ENCODE measurements around the gene ME3. TPM values are rescaled to one million over a fixed set of nuclear protein-coding genes. Genes with fewer than 3 reads are reported as not detected.

The ME3 gene
- total RNA-seq, 3 donors from 2014 or later (not counting 1 experiment from before 2014, with no cell fraction given): 5.2 to 7.5 (median 6.9) TPM

- H3K27me3 Mint-ChIP-seq (ENCODE audit: low read depth in 2 of 2): peaks cover 0 to 6% of the 10 kb centered on the region in 2 donors
- H3K36me3 ChIP-seq (ENCODE audit: control insufficient read depth, insufficient read depth, low read length): no peaks in the 10 kb centered on the region
- intact Hi-C loops (cut with micrococcal nuclease): no loop called here
- no CpG with 5 or more reads among the region's 4 CpGs for WGBS (ENCODE audit: insufficient coverage)
- peaks cover 9% of the 10 kb centered on the region for H3K4me1 ChIP-seq (ENCODE audit: control insufficient read depth, insufficient read depth, low read length)
- DNase-seq (no peak), ATAC-seq (no peak)
- no peak overlapping the region for H3K27ac Mint-ChIP-seq
- no peak for TF ChIP-seq CTCF (IDR thresholded peaks at IDR 0.05)
- H3K9me3 Mint-ChIP-seq: no peaks in the 10 kb centered on the region
- H3K4me3 Mint-ChIP-seq: no peak overlapping the region
- H3K27me3 ChIP-seq (ENCODE audit: control insufficient read depth, insufficient read depth, low read length): no peaks in the 10 kb centered on the region
- no peak overlapping the region for H3K27ac ChIP-seq (ENCODE audit: low read length)
- no peaks in the 10 kb centered on the region for H3K36me3 Mint-ChIP-seq
- no peak overlapping the region for H3K4me3 ChIP-seq (ENCODE audit: low read length)
- peaks cover 14% of the 10 kb centered on the region in 2 donors for H3K4me1 Mint-ChIP-seq
- H3K9me3 ChIP-seq (ENCODE audit: control insufficient read depth, insufficient read depth, low read length): no peaks in the 10 kb centered on the region
These were observed 78.6 kb downstream of the ME3 start for GRCh38 chr11:86593833-86594232.

- intact Hi-C loops (cut with micrococcal nuclease): no loop called here
- no peak overlapping the region for H3K4me3 Mint-ChIP-seq
- no peaks in the 10 kb centered on the region for H3K9me3 ChIP-seq (ENCODE audit: control insufficient read depth, insufficient read depth, low read length)
- no peak overlapping the region for H3K4me3 ChIP-seq (ENCODE audit: low read length)
- H3K4me1 Mint-ChIP-seq: peaks cover 14% of the 10 kb centered on the region in 2 donors
- peak; percentile 62 to 90 (median 84) for ATAC-seq
- H3K36me3 ChIP-seq (ENCODE audit: control insufficient read depth, insufficient read depth, low read length): no peaks in the 10 kb centered on the region
- no peaks in the 10 kb centered on the region for H3K36me3 Mint-ChIP-seq
- H3K27me3 ChIP-seq (ENCODE audit: control insufficient read depth, insufficient read depth, low read length): no peaks in the 10 kb centered on the region
- H3K27ac Mint-ChIP-seq: no peak overlapping the region
- 28% methylated on average over 5 of the region's 5 CpGs for WGBS (ENCODE audit: insufficient coverage)
- no peak overlapping the region for H3K27ac ChIP-seq (ENCODE audit: low read length)
- H3K27me3 Mint-ChIP-seq (ENCODE audit: low read depth in 2 of 2): peaks cover 0 to 6% of the 10 kb centered on the region in 2 donors
- peak; percentile 38 to 82 for DNase-seq
- TF ChIP-seq CTCF (IDR thresholded peaks at IDR 0.05): no peak
- no peaks in the 10 kb centered on the region for H3K9me3 Mint-ChIP-seq
- peaks cover 9% of the 10 kb centered on the region for H3K4me1 ChIP-seq (ENCODE audit: control insufficient read depth, insufficient read depth, low read length)
These were observed 79.6 kb downstream of the ME3 start for GRCh38 chr11:86592659-86593451.

- intact Hi-C loops (cut with micrococcal nuclease): no loop called here
- H3K4me1 Mint-ChIP-seq: peaks cover 14% of the 10 kb centered on the region in 2 donors
- no peak overlapping the region for H3K27ac Mint-ChIP-seq
These were observed 80.3 kb downstream of the ME3 start for GRCh38 chr11:86592047-86592591.

More at GRCh38 chr11:86592047-86592591, 80.3 kb downstream of the ME3 start:
- H3K27ac ChIP-seq (ENCODE audit: low read length): no peak overlapping the region
- peaks cover 9% of the 10 kb centered on the region for H3K4me1 ChIP-seq (ENCODE audit: control insufficient read depth, insufficient read depth, low read length)
- peaks cover 0 to 6% of the 10 kb centered on the region in 2 donors for H3K27me3 Mint-ChIP-seq (ENCODE audit: low read depth in 2 of 2)
- no peak for TF ChIP-seq CTCF (IDR thresholded peaks at IDR 0.05)
- DNase-seq (no peak), ATAC-seq (no peak)
- 85% methylated on average over 1 of the region's 1 CpG for whole genome bisulfite sequencing (ENCODE audit: insufficient coverage)
- no peaks in the 10 kb centered on the region for H3K9me3 ChIP-seq (ENCODE audit: control insufficient read depth, insufficient read depth, low read length)
- no peaks in the 10 kb centered on the region for H3K36me3 Mint-ChIP-seq
- H3K36me3 ChIP-seq (ENCODE audit: control insufficient read depth, insufficient read depth, low read length): no peaks in the 10 kb centered on the region
- no peaks in the 10 kb centered on the region for H3K9me3 Mint-ChIP-seq
- H3K27me3 ChIP-seq (ENCODE audit: control insufficient read depth, insufficient read depth, low read length): no peaks in the 10 kb centered on the region
- H3K4me3 ChIP-seq (ENCODE audit: low read length): no peak overlapping the region
- no peak overlapping the region for H3K4me3 Mint-ChIP-seq
